Fibroblast of lung (primary cell): ENCODE measurements around the gene ITGB1BP1.

Source experiments
- EZH2 ChIP-seq: IDR thresholded peaks from 2 replicates; pipeline ENCODE4 v1.5.1; 2012; ENCODE audit warnings: low read length, control low read depth, mild to moderate bottlenecking; ENCODE audit errors: missing control alignments
- TF ChIP-seq, protein P1 (sequence below), 2 donors: IDR thresholded peaks in 1 of 2; conservative IDR thresholded peaks in 1 of 2; 1 replicate in 1 of 2; 2 replicates in 1 of 2; pipeline ENCODE4 v1.5.1; 2011 to 2012; ENCODE audit warnings: low read length in 2 of 2, control low read depth in 1 of 2, inconsistent platforms in 1 of 2, low read depth in 1 of 2, mild to moderate bottlenecking in 1 of 2

DNA sequence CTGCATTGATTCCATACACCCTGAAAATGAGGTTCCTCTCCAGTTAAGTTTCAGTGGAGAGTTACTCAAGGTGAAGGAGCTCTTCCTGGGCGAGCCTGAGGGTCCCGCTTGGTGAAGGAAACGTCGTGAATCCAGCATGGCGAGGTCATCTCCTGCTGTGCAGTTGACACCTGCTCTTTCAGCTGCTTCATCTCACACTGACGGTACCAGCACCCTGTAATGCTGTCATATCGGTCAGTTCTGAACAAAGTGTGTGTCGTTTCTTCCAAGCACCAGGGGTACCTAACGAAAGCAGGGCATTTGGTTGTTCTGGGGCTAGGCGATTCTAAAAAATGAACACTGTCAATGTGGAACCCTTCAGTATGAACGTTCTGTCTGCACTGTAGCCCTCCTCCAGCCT lies 52.6 kb downstream of the ITGB1BP1 start:
- TF ChIP-seq, protein P1, sequence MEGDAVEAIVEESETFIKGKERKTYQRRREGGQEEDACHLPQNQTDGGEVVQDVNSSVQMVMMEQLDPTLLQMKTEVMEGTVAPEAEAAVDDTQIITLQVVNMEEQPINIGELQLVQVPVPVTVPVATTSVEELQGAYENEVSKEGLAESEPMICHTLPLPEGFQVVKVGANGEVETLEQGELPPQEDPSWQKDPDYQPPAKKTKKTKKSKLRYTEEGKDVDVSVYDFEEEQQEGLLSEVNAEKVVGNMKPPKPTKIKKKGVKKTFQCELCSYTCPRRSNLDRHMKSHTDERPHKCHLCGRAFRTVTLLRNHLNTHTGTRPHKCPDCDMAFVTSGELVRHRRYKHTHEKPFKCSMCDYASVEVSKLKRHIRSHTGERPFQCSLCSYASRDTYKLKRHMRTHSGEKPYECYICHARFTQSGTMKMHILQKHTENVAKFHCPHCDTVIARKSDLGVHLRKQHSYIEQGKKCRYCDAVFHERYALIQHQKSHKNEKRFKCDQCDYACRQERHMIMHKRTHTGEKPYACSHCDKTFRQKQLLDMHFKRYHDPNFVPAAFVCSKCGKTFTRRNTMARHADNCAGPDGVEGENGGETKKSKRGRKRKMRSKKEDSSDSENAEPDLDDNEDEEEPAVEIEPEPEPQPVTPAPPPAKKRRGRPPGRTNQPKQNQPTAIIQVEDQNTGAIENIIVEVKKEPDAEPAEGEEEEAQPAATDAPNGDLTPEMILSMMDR (conservative IDR thresholded peaks at IDR 0.05 in 1 of 2, IDR thresholded peaks at IDR 0.05 in 1 of 2; ENCODE audit: low read depth in 1 of 2, low read length in 2 of 2), result no peak
- no peak for TF ChIP-seq EZH2
